ENCODE measurements around the gene RELT.

- TF ChIP-seq CTCF (conservative IDR thresholded peaks at IDR 0.05; ENCODE audit: low read length): no peak
- TF ChIP-seq EZH2phosphoT487 (IDR thresholded peaks at IDR 0.05; ENCODE audit: borderline replicate concordance, low read depth, low read length): no peak
These were observed 21.1 kb upstream of the RELT start for GRCh38 chr11:73355109-73355508.
